Chondrocyte (in vitro differentiated cells): ENCODE results near the gene UBE2Q2. TPM values are rescaled to one million over a fixed set of nuclear protein-coding genes. Genes with fewer than 3 reads are reported as not detected.

Experiments used
- DNase-seq: peaks from one replicate; pipeline ENCODE4 v3.0.0; 2021; ENCODE audit warnings: mixed read lengths, low spot score
- H3K27ac Mint-ChIP-seq: one replicate; pipeline ENCODE4 v1.8.0; 2021; ENCODE audit warnings: mild to moderate bottlenecking, moderate library complexity, mixed read lengths; ENCODE audit not compliant: unreplicated experiment
- H3K27me3 Mint-ChIP-seq: 2 replicates; pipeline ENCODE4 v1.8.0; 2021; ENCODE audit warnings: low read depth, mixed read lengths
- H3K36me3 Mint-ChIP-seq: 2 replicates; pipeline ENCODE4 v1.8.0; 2021; ENCODE audit warnings: low read depth, mixed read lengths
- H3K4me1 Mint-ChIP-seq: 2 replicates; pipeline ENCODE4 v1.8.0; 2021; ENCODE audit warnings: low read depth, mild to moderate bottlenecking, mixed read lengths
- H3K4me3 Mint-ChIP-seq: one replicate; pipeline ENCODE4 v1.8.0; 2021; ENCODE audit warnings: mild to moderate bottlenecking, moderate library complexity, mixed read lengths; ENCODE audit not compliant: unreplicated experiment
- H3K9me3 Mint-ChIP-seq: 2 replicates; pipeline ENCODE4 v1.8.0; 2021; ENCODE audit warnings: low read depth, mixed read lengths
- CTCF ChIP-seq: fragments of 200-600 bp; sonication (generic); IDR thresholded peaks from 2 replicates; pipeline ENCODE4 v1.5.0; 2021; ENCODE audit warnings: antibody characterized with exemption, mild to moderate bottlenecking, moderate library complexity
- total RNA-seq: library from RNA; stranded (reverse); gene quantifications from 3 replicates; pipeline ENCODE4 v1.2.1, GENCODE V29; 2021

Gene UBE2Q2
- total RNA-seq, 1 donor from 2014 or later = 62.1 TPM

GRCh38 chr15:75918135-75918534 is 74.9 kb downstream of the UBE2Q2 start:
- TF ChIP-seq CTCF = no peak
- DNase-seq = no peak
- peaks cover 23% of the 10 kb centered on the region for H3K4me1 Mint-ChIP-seq
- H3K4me3 Mint-ChIP-seq = no peak overlapping the region
- no peaks in the 10 kb centered on the region for H3K27me3 Mint-ChIP-seq
- H3K9me3 Mint-ChIP-seq = no peaks in the 10 kb centered on the region
- H3K36me3 Mint-ChIP-seq = peaks cover 24% of the 10 kb centered on the region
- no peak overlapping the region for H3K27ac Mint-ChIP-seq

- Mint-ChIP-seq H3K9me3 (no peaks in the 10 kb centered on the region), H3K4me3 (no peak overlapping the region), H3K27ac (no peak overlapping the region), H3K27me3 (no peaks in the 10 kb centered on the region), H3K4me1 (peaks cover 23% of the 10 kb centered on the region), H3K36me3 (peaks cover 15% of the 10 kb centered on the region)
- no peak for DNase-seq
- TF ChIP-seq CTCF = no peak
These were observed 76.8 kb downstream of the UBE2Q2 start for GRCh38 chr15:75920079-75920478.

- DNase-seq = no peak
- peaks cover 31% of the 10 kb centered on the region for H3K4me1 Mint-ChIP-seq
- H3K36me3 Mint-ChIP-seq = peaks cover 19% of the 10 kb centered on the region
- H3K4me3 Mint-ChIP-seq = no peak overlapping the region
- H3K27me3 Mint-ChIP-seq = no peaks in the 10 kb centered on the region
- H3K9me3 Mint-ChIP-seq = no peaks in the 10 kb centered on the region
- H3K27ac Mint-ChIP-seq = peak overlapping the region; percentile 56
- TF ChIP-seq CTCF = peak; percentile 76
These were observed 78.8 kb downstream of the UBE2Q2 start for GRCh38 chr15:75921732-75922703.

GRCh38 chr15:75923756-75924155 is 80.5 kb downstream of the UBE2Q2 start:
- Mint-ChIP-seq H3K27ac (no peak overlapping the region), H3K4me1 (peaks cover 31% of the 10 kb centered on the region), H3K27me3 (no peaks in the 10 kb centered on the region), H3K4me3 (no peak overlapping the region), H3K36me3 (peaks cover 13% of the 10 kb centered on the region), H3K9me3 (no peaks in the 10 kb centered on the region)
- no peak for TF ChIP-seq CTCF
- DNase-seq = no peak

GRCh38 chr15:75924576-75924975 is 81.3 kb downstream of the UBE2Q2 start:
- no peak for DNase-seq
- Mint-ChIP-seq H3K36me3 (peaks cover 13% of the 10 kb centered on the region), H3K4me3 (no peak overlapping the region), H3K9me3 (no peaks in the 10 kb centered on the region), H3K27me3 (no peaks in the 10 kb centered on the region), H3K4me1 (peaks cover 29% of the 10 kb centered on the region), H3K27ac (no peak overlapping the region)
- no peak for TF ChIP-seq CTCF
